Muscle of leg (tissue), 11 donors: ENCODE results near the gene RANGAP1. TPM values are rescaled to one million over a fixed set of nuclear protein-coding genes. Genes with fewer than 3 reads are reported as not detected.

Experiments used
- DNase-seq: peaks from one replicate; pipeline ENCODE4 v3.0.0; 2013
- H3K27ac ChIP-seq: one replicate; pipeline ENCODE4 v1.5.1; 2013; ENCODE audit warnings: mild to moderate bottlenecking, low read length, control low read depth
- H3K27me3 ChIP-seq: one replicate; pipeline ENCODE4 v1.6.1; 2013; ENCODE audit warnings: low read length; ENCODE audit not compliant: control insufficient read depth, insufficient read depth
- H3K36me3 ChIP-seq: one replicate; pipeline ENCODE4 v1.6.1; 2013; ENCODE audit warnings: low read length; ENCODE audit not compliant: control insufficient read depth, insufficient read depth
- H3K4me1 ChIP-seq: one replicate; pipeline ENCODE4 v1.6.1; 2013; ENCODE audit warnings: low read length; ENCODE audit not compliant: control insufficient read depth, insufficient read depth
- H3K4me3 ChIP-seq: one replicate; pipeline ENCODE4 v1.5.1; 2013; ENCODE audit warnings: low read length, control low read depth
- H3K9me3 ChIP-seq: replicated peaks from 2 replicates; pipeline ENCODE4 v1.6.1; 2013; ENCODE audit warnings: low read depth, low read length; ENCODE audit not compliant: control insufficient read depth
- WGBS: methylation state at CpG from one replicate; pipeline ENCODE4 v1.1.5; 2013; ENCODE audit warnings: missing lambda C conversion rate; ENCODE audit not compliant: insufficient coverage; 5-methylcytosine and 5-hydroxymethylcytosine counted together
- polyA plus RNA-seq, 8 donors: library from polyadenylated mRNA; unstranded; fragments of 120-200 nt; gene quantifications; one replicate each; pipeline versions ENCODE4 v1.2.1 to v1.2.3, GENCODE V29; 2013; ENCODE audit warnings: inconsistent platforms in 1 of 8, low replicate concordance in 1 of 8; ENCODE audit not compliant: insufficient read length in 8 of 8, insufficient read depth in 1 of 8
- total RNA-seq: library from RNA; stranded (reverse); fragments of 120-200 nt; gene quantifications from one replicate; pipeline ENCODE4 v1.2.4, GENCODE V29; 2013

The RANGAP1 gene
- total and polyA plus RNA-seq, 9 donors = 12.7 to 39.4 (median 31.2) TPM

GRCh38 chr22:41237707-41238569 is 48.0 kb downstream of the RANGAP1 start:
- Histone ChIP-seq H3K27me3 (no peaks in the 10 kb centered on the region), H3K36me3 (no peaks in the 10 kb centered on the region), H3K4me3 (peak overlapping the region; percentile 30), H3K4me1 (peaks cover 25% of the 10 kb centered on the region), H3K27ac (no peak overlapping the region), H3K9me3 (no peaks in the 10 kb centered on the region)
- 8% methylated on average over 96 of the region's 97 CpGs for WGBS
- peak; percentile 74 for DNase-seq

- no peak for DNase-seq
- Histone ChIP-seq H3K27ac (no peak overlapping the region), H3K4me3 (peak overlapping the region; percentile 30), H3K9me3 (no peaks in the 10 kb centered on the region), H3K4me1 (peaks cover 25% of the 10 kb centered on the region), H3K27me3 (no peaks in the 10 kb centered on the region), H3K36me3 (no peaks in the 10 kb centered on the region)
- WGBS = 46% methylated on average over 33 of the region's 33 CpGs
Measured at GRCh38 chr22:41237036-41237706, 48.8 kb downstream of the RANGAP1 start.

GRCh38 chr22:41234815-41235695 is 50.9 kb downstream of the RANGAP1 start:
- H3K9me3 ChIP-seq = no peaks in the 10 kb centered on the region
- H3K27me3 ChIP-seq = no peaks in the 10 kb centered on the region
- no peak overlapping the region for H3K4me3 ChIP-seq
- DNase-seq = no peak
- 80% methylated on average over 15 of the region's 19 CpGs for WGBS
- peaks cover 20% of the 10 kb centered on the region for H3K4me1 ChIP-seq
- H3K36me3 ChIP-seq = peaks cover 8% of the 10 kb centered on the region
- no peak overlapping the region for H3K27ac ChIP-seq

GRCh38 chr22:41231369-41231768 is 54.6 kb downstream of the RANGAP1 start:
- Histone ChIP-seq H3K36me3 (peaks cover 32% of the 10 kb centered on the region), H3K4me1 (peaks cover 6% of the 10 kb centered on the region), H3K27ac (no peak overlapping the region), H3K9me3 (no peaks in the 10 kb centered on the region), H3K4me3 (no peak overlapping the region), H3K27me3 (no peaks in the 10 kb centered on the region)
- DNase-seq = no peak
- 94% methylated on average over 7 of the region's 7 CpGs for WGBS

- H3K27ac ChIP-seq = no peak overlapping the region
- no peak for DNase-seq
- H3K9me3 ChIP-seq = no peaks in the 10 kb centered on the region
- no peaks in the 10 kb centered on the region for H3K27me3 ChIP-seq
- WGBS = 78% methylated on average over 9 of the region's 9 CpGs
- H3K4me3 ChIP-seq = no peak overlapping the region
- peaks cover 5% of the 10 kb centered on the region for H3K4me1 ChIP-seq
- H3K36me3 ChIP-seq = peaks cover 40% of the 10 kb centered on the region
Measured at GRCh38 chr22:41230401-41230785, 55.6 kb downstream of the RANGAP1 start.

GRCh38 chr22:41229730-41230400 is 56.1 kb downstream of the RANGAP1 start:
- Histone ChIP-seq H3K36me3 (peaks cover 45% of the 10 kb centered on the region), H3K4me1 (no peaks in the 10 kb centered on the region), H3K27ac (no peak overlapping the region), H3K9me3 (no peaks in the 10 kb centered on the region), H3K27me3 (no peaks in the 10 kb centered on the region), H3K4me3 (no peak overlapping the region)
- no peak for DNase-seq
- WGBS = 75% methylated on average over 7 of the region's 17 CpGs

- 91% methylated on average over 4 of the region's 6 CpGs for WGBS
- no peak for DNase-seq
- H3K36me3 ChIP-seq = peaks cover 51% of the 10 kb centered on the region
- H3K9me3 ChIP-seq = no peaks in the 10 kb centered on the region
- H3K27me3 ChIP-seq = no peaks in the 10 kb centered on the region
- no peaks in the 10 kb centered on the region for H3K4me1 ChIP-seq
- H3K27ac ChIP-seq = no peak overlapping the region
- H3K4me3 ChIP-seq = no peak overlapping the region
Measured at GRCh38 chr22:41229215-41229614, 56.8 kb downstream of the RANGAP1 start.

GRCh38 chr22:41226723-41227655 is 59.0 kb downstream of the RANGAP1 start:
- Histone ChIP-seq H3K4me1 (no peaks in the 10 kb centered on the region), H3K27me3 (no peaks in the 10 kb centered on the region), H3K4me3 (no peak overlapping the region), H3K36me3 (peaks cover 73% of the 10 kb centered on the region), H3K27ac (no peak overlapping the region), H3K9me3 (no peaks in the 10 kb centered on the region)
- DNase-seq = peak; percentile 64
- WGBS = 92% methylated on average over 18 of the region's 26 CpGs

- DNase-seq = no peak
- Histone ChIP-seq H3K4me3 (no peak overlapping the region), H3K27ac (no peak overlapping the region), H3K36me3 (peaks cover 89% of the 10 kb centered on the region), H3K27me3 (no peaks in the 10 kb centered on the region), H3K4me1 (no peaks in the 10 kb centered on the region), H3K9me3 (no peaks in the 10 kb centered on the region)
- WGBS = 89% methylated on average over 5 of the region's 7 CpGs
Measured at GRCh38 chr22:41223535-41223934, 62.5 kb downstream of the RANGAP1 start.
